Left lobe of liver (tissue), 2 donors: Measurements from ENCODE around the gene NQO1. TPM values are rescaled to one million over a fixed set of nuclear protein-coding genes. Genes with fewer than 3 reads are reported as not detected.

Experiments used
- ATAC-seq: fragments of 200-7000 bp; cut with Tn5 transposase; one replicate; pipeline ENCODE4 v1.9.1; 2020; ENCODE audit warnings: mild to moderate bottlenecking, moderate library complexity
- DNase-seq: peaks from one replicate; pipeline ENCODE4 v3.0.0-alpha.2; 2020; ENCODE audit warnings: low spot score
- total RNA-seq: library from RNA; stranded (reverse); gene quantifications from one replicate; pipeline ENCODE4 v1.2.1, GENCODE V29; 2021
- donor health status: DM: no; HTN: no; CAD: no; lungs with moderate emphysema.
- donor health status: DM: no; HTN: yes; CAD: no.

The NQO1 gene
- total RNA-seq, 1 donor from 2014 or later, result 4.9 TPM

- DNase-seq (no peak), ATAC-seq (no peak)
These were observed 18.3 kb downstream of the NQO1 start for GRCh38 chr16:69707920-69708683.

GRCh38 chr16:69706975-69707340 lies 19.4 kb downstream of the NQO1 start:
- DNase-seq (no peak), ATAC-seq (no peak)

GRCh38 chr16:69706256-69706974 lies 19.9 kb downstream of the NQO1 start:
- no peak for DNase-seq
- peak; percentile 43 for ATAC-seq

- no peak for DNase-seq
- no peak for ATAC-seq
These were observed 22.7 kb downstream of the NQO1 start for GRCh38 chr16:69703638-69704037.

- ATAC-seq, result no peak
- DNase-seq, result no peak
These were observed 24.5 kb downstream of the NQO1 start for GRCh38 chr16:69701866-69702265.

GRCh38 chr16:69701452-69701851 lies 24.9 kb downstream of the NQO1 start:
- ATAC-seq (no peak), DNase-seq (no peak)

GRCh38 chr16:69699915-69700314 lies 26.4 kb downstream of the NQO1 start:
- DNase-seq (no peak), ATAC-seq (no peak)

- ATAC-seq, result no peak
- no peak for DNase-seq
These were observed 28.0 kb downstream of the NQO1 start for GRCh38 chr16:69698404-69698803.

- DNase-seq (no peak), ATAC-seq (no peak)
These were observed 32.4 kb downstream of the NQO1 start for GRCh38 chr16:69693916-69694315.

GRCh38 chr16:69691980-69692911 lies 34.1 kb downstream of the NQO1 start:
- DNase-seq (no peak), ATAC-seq (no peak)

- no peak for DNase-seq
- no peak for ATAC-seq
These were observed 37.8 kb downstream of the NQO1 start for GRCh38 chr16:69688589-69688988.

GRCh38 chr16:69680358-69680757 lies 46.0 kb downstream of the NQO1 start:
- DNase-seq (no peak), ATAC-seq (no peak)

GRCh38 chr16:69672998-69673713 lies 53.2 kb downstream of the NQO1 start:
- no peak for ATAC-seq
- no peak for DNase-seq

GRCh38 chr16:69672315-69672997 lies 53.9 kb downstream of the NQO1 start:
- DNase-seq (no peak), ATAC-seq (no peak)

GRCh38 chr16:69669577-69669976 lies 56.8 kb downstream of the NQO1 start:
- no peak for DNase-seq
- peak; percentile 88 for ATAC-seq

- ATAC-seq, result no peak
- no peak for DNase-seq
These were observed 62.5 kb downstream of the NQO1 start for GRCh38 chr16:69663846-69664245.

GRCh38 chr16:69662901-69663300 lies 63.5 kb downstream of the NQO1 start:
- DNase-seq (no peak), ATAC-seq (no peak)

GRCh38 chr16:69660166-69660565 lies 66.2 kb downstream of the NQO1 start:
- ATAC-seq, result no peak
- DNase-seq, result no peak
